ENCODE data around the gene SPTLC1. TPM values are rescaled to one million over a fixed set of nuclear protein-coding genes. Genes with fewer than 3 reads are reported as not detected.

Gene SPTLC1
- total and polyA plus RNA-seq, 10 of the 15 experiments (the other 5 are each of a cell fraction or from before 2014, with no cell fraction given), result 38.0 to 68.7 (median 52.8) TPM

DNA sequence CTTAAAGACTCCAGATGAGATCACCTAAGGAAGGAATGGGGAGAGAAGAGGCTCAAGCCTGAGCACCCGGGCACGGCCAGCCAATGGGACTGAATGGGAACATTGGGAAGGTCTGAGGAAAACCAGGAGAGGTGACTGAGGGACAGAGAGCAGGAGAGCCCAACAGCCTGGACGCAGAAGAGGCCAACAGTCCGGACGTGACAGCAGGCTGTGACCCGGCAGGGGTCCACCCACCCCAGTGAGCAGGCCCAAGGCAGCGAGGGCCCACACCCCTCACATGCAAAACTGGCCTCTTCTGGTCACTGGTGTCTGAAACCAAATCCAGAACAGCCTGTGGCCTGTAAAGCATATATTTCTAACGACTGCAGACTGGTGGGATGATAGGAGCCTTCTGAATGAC is 7.6 kb upstream of the SPTLC1 start:
- Histone ChIP-seq H2AFZ (ENCODE audit: control insufficient read depth, low read depth, low read length) (no peak overlapping the region), H3K36me3 (ENCODE audit: control insufficient read depth in 2 of 2, insufficient read depth in 2 of 2, low read length in 1 of 2) (no peaks in the 10 kb centered on the region), H4K20me1 (ENCODE audit: control insufficient read depth, insufficient read depth) (no peaks in the 10 kb centered on the region), H3K9ac (ENCODE audit: control insufficient read depth, insufficient read depth, low read length) (no peak overlapping the region), H3K79me2 (ENCODE audit: control insufficient read depth, insufficient read depth, low read length) (no peaks in the 10 kb centered on the region), H3K27me3 (replicated peaks in 1 of 2; ENCODE audit: control insufficient read depth in 2 of 2, insufficient read depth in 2 of 2, low read length in 1 of 2) (no peaks in the 10 kb centered on the region), H3K4me1 (ENCODE audit: control insufficient read depth, insufficient read depth, low read length) (no peaks in the 10 kb centered on the region), H3K9me3 (replicated peaks; ENCODE audit: control insufficient read depth, insufficient read depth, low read length) (no peaks in the 10 kb centered on the region), H3K4me2 (ENCODE audit: control insufficient read depth, insufficient read depth) (no peak overlapping the region), H3K27ac (ENCODE audit: control insufficient read depth, insufficient read depth) (no peak overlapping the region), H3K4me3 (no peak overlapping the region)
- ChIA-PET POLR2A (interaction anchor here (0.5 kb wide), 1 partner anchor 101 kb away, joined by 3 read pairs; no protein-coding TSS in a partner anchor), CTCF (interaction anchor here (4.8 kb wide), 1 partner anchor 16 kb away, joined by 28 read pairs; no protein-coding TSS in a partner anchor), RAD21 (ENCODE audit: unreplicated experiment) (no interaction called here), SMC1A (ENCODE audit: uncharacterized antibody, unreplicated experiment) (no interaction called here)
- no TSS peak for BruUV-seq (replicated peaks)
- FAIRE-seq (no peak), DNase-seq (ENCODE audit: low read depth, low spot score) (no peak), ATAC-seq (no peak)
- WGBS (ENCODE audit: insufficient coverage, insufficient replicate concordance, low lambda C conversion rate, missing lambda C conversion rate), result 31% methylated on average over 8 of the region's 8 CpGs
- in situ Hi-C loops (cut with MboI), result no loop called here
- intact Hi-C loops (cut with micrococcal nuclease; ENCODE audit: unreplicated experiment), result no loop called here
- TF ChIP-seq PML (IDR thresholded peaks at IDR 0.05; ENCODE audit: low read length) (no peak), PAX8 (IDR thresholded peaks at IDR 0.05) (no peak), SP1 (IDR thresholded peaks at IDR 0.05; ENCODE audit: low read depth, low read length) (no peak), PAX5 (IDR thresholded peaks at IDR 0.05; ENCODE audit: borderline replicate concordance, low read depth, low read length) (no peak), SIN3A (IDR thresholded peaks at IDR 0.05; ENCODE audit: low read depth, low read length) (no peak), ZNF24 (IDR thresholded peaks at IDR 0.05) (no peak), RAD51 (IDR thresholded peaks at IDR 0.05) (no peak), RCOR1 (conservative IDR thresholded peaks at IDR 0.05; ENCODE audit: low read depth, low read length) (no peak), ZBED1 (IDR thresholded peaks at IDR 0.05; ENCODE audit: borderline replicate concordance) (no peak), ZNF207 (IDR thresholded peaks at IDR 0.05; ENCODE audit: borderline replicate concordance) (no peak), SUPT20H (IDR thresholded peaks at IDR 0.05; ENCODE audit: borderline replicate concordance, control insufficient read depth, low read depth, low read length) (no peak), JUNB (IDR thresholded peaks at IDR 0.05) (no peak)
- TF ChIP-seq, protein P1, sequence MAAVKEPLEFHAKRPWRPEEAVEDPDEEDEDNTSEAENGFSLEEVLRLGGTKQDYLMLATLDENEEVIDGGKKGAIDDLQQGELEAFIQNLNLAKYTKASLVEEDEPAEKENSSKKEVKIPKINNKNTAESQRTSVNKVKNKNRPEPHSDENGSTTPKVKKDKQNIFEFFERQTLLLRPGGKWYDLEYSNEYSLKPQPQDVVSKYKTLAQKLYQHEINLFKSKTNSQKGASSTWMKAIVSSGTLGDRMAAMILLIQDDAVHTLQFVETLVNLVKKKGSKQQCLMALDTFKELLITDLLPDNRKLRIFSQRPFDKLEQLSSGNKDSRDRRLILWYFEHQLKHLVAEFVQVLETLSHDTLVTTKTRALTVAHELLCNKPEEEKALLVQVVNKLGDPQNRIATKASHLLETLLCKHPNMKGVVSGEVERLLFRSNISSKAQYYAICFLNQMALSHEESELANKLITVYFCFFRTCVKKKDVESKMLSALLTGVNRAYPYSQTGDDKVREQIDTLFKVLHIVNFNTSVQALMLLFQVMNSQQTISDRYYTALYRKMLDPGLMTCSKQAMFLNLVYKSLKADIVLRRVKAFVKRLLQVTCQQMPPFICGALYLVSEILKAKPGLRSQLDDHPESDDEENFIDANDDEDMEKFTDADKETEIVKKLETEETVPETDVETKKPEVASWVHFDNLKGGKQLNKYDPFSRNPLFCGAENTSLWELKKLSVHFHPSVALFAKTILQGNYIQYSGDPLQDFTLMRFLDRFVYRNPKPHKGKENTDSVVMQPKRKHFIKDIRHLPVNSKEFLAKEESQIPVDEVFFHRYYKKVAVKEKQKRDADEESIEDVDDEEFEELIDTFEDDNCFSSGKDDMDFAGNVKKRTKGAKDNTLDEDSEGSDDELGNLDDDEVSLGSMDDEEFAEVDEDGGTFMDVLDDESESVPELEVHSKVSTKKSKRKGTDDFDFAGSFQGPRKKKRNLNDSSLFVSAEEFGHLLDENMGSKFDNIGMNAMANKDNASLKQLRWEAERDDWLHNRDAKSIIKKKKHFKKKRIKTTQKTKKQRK (IDR thresholded peaks at IDR 0.05; ENCODE audit: low read depth, low read length), result no peak
- TF ChIP-seq, protein P2, sequence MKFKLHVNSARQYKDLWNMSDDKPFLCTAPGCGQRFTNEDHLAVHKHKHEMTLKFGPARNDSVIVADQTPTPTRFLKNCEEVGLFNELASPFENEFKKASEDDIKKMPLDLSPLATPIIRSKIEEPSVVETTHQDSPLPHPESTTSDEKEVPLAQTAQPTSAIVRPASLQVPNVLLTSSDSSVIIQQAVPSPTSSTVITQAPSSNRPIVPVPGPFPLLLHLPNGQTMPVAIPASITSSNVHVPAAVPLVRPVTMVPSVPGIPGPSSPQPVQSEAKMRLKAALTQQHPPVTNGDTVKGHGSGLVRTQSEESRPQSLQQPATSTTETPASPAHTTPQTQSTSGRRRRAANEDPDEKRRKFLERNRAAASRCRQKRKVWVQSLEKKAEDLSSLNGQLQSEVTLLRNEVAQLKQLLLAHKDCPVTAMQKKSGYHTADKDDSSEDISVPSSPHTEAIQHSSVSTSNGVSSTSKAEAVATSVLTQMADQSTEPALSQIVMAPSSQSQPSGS (IDR thresholded peaks at IDR 0.05; ENCODE audit: low read length), result no peak

All from GM12878 (cell line).